Measurements from ENCODE around the gene DDTL. TPM values are rescaled to one million over a fixed set of nuclear protein-coding genes. Genes with fewer than 3 reads are reported as not detected.
A peak's percentile ranks its signal among the peaks of the same experiment; 100 is the strongest.

DDTL gene
- total and polyA plus RNA-seq, 2 of the 8 experiments (the other 6 are each of a cell fraction or from before 2014, with no cell fraction given): 2.1 to 3.1 TPM

- Histone ChIP-seq H3K79me2 (ENCODE audit: control insufficient read depth in 1 of 2, insufficient read depth in 2 of 2, low read length in 2 of 2) (no peaks in the 10 kb centered on the region), H3K18ac (ENCODE audit: extremely low read depth, low read length) (peak overlapping the region; percentile 44; the same call in 1 of the 2 replicates), H3K4ac (replicated peaks; ENCODE audit: insufficient read length, low read depth, low read length) (peak overlapping the region; percentile 91), H3K27me3 (replicated peaks in 1 of 4; ENCODE audit: control insufficient read depth in 3 of 4, extremely low read depth in 1 of 4, insufficient read depth in 3 of 4, low read length in 3 of 4) (peaks cover 0 to 3% (median 0%) of the 10 kb centered on the region in 4 experiments; a peak in 3 of 7 replicates), H3K9ac (replicated peaks in 1 of 4; ENCODE audit: extremely low read depth in 1 of 4, low read depth in 3 of 4, low read length in 3 of 4) (no peak overlapping the region), H2BK120ac (replicated peaks; ENCODE audit: low read depth, low read length) (no peak overlapping the region), H4K5ac (ENCODE audit: insufficient read length, low read depth, low read length) (peak overlapping the region; percentile 3), H3K4me1 (replicated peaks in 1 of 4; ENCODE audit: control insufficient read depth in 3 of 4, insufficient read depth in 4 of 4, low read length in 3 of 4) (peaks cover 0 to 3% (median 0%) of the 10 kb centered on the region in 4 experiments; a peak in 2 of 7 replicates), H3K27ac (ENCODE audit: low read depth, low read length) (no peak overlapping the region), H3K23me2 (ENCODE audit: low read depth, low read length) (no peaks in the 10 kb centered on the region), H3K79me1 (ENCODE audit: low read depth, low read length) (no peaks in the 10 kb centered on the region), H3K9me3 (ENCODE audit: insufficient read depth in 2 of 2, low read depth in 1 of 2, low read length in 1 of 2) (no peaks in the 10 kb centered on the region; a peak in 1 of 4 replicates), H4K8ac (ENCODE audit: extremely low read depth, insufficient read depth, low read length) (peak overlapping the region; percentile 4; the same call in 1 of the 2 replicates), H2AFZ (ENCODE audit: low read length) (no peak overlapping the region), H2BK5ac (ENCODE audit: low read depth, low read length) (no peak overlapping the region), H3K23ac (ENCODE audit: insufficient read length) (no peak overlapping the region), H3K56ac (replicated peaks; ENCODE audit: insufficient read length, low read depth, low read length) (no peak overlapping the region), H2BK20ac (ENCODE audit: low read length) (peak overlapping the region; percentile 92), H2BK12ac (ENCODE audit: low read depth, low read length) (peak overlapping the region; percentile 69; the same call in 1 of the 2 replicates), H4K91ac (replicated peaks; ENCODE audit: insufficient read length, low read length) (peak overlapping the region; percentile 85), H3K4me2 (ENCODE audit: insufficient read depth in 1 of 2, low read depth in 2 of 2, low read length in 2 of 2) (no peak overlapping the region), H3K4me3 (ENCODE audit: extremely low read depth in 1 of 4, insufficient read depth in 2 of 4, low read depth in 3 of 4, low read length in 4 of 4) (no peak overlapping the region), H3K14ac (ENCODE audit: insufficient read length) (no peak overlapping the region), H3K36me3 (ENCODE audit: control insufficient read depth in 2 of 4, insufficient read depth in 4 of 4, low read length in 3 of 4) (no peaks in the 10 kb centered on the region), H4K20me1 (replicated peaks in 1 of 2; ENCODE audit: control insufficient read depth in 1 of 2, insufficient read depth in 2 of 2, low read length in 2 of 2) (no peaks in the 10 kb centered on the region), H2AK5ac (ENCODE audit: low read depth, low read length) (peak overlapping the region; percentile 48; the same call in 1 of the 2 replicates), H2BK15ac (ENCODE audit: low read length) (no peak overlapping the region)
- DNase-seq (ENCODE audit: low read depth in 1 of 2, low spot score in 2 of 2) (no peak), FAIRE-seq (no peak)
- WGBS, 2 experiments (ENCODE audit: extremely low coverage in 1 of 2, insufficient coverage in 1 of 2, insufficient read length in 1 of 2, insufficient replicate concordance in 2 of 2, low coverage in 1 of 2, low lambda C conversion rate in 2 of 2, missing lambda C conversion rate in 1 of 2): 85% methylated on average over 10 of the region's 10 CpGs; no CpG with 5 or more reads in 1 of the 2 experiments
- POLR2A ChIA-PET (ENCODE audit: partially characterized antibody): no interaction called here
- CTCF ChIA-PET (ENCODE audit: partially characterized antibody): interaction anchor here (1.4 kb wide), 1 partner anchor 172 kb away, joined by 3 read pairs; no protein-coding TSS in a partner anchor
- TF ChIP-seq YY1 (IDR thresholded peaks at IDR 0.05; ENCODE audit: low read depth, low read length) (no peak), SP2 (IDR thresholded peaks at IDR 0.05; ENCODE audit: low read length) (no peak), CBX5 (IDR thresholded peaks at IDR 0.05; ENCODE audit: low read depth, low read length) (no peak), TBP (IDR thresholded peaks at IDR 0.05; ENCODE audit: low read depth, low read length) (no peak), TEAD4 (IDR thresholded peaks at IDR 0.05; ENCODE audit: low read depth, low read length) (no peak), CREB1 (IDR thresholded peaks at IDR 0.05) (no peak), CHD2 (IDR thresholded peaks at IDR 0.05; ENCODE audit: low read length) (no peak), HDAC6 (IDR thresholded peaks at IDR 0.05; ENCODE audit: low read depth, low read length) (no peak), SIRT6 (IDR thresholded peaks at IDR 0.05; ENCODE audit: low read length) (no peak), JUN (IDR thresholded peaks at IDR 0.05; ENCODE audit: low read depth, low read length) (no peak), CEBPB (IDR thresholded peaks at IDR 0.05; ENCODE audit: low read depth, low read length) (no peak), NRF1 (IDR thresholded peaks at IDR 0.05; ENCODE audit: low read depth, low read length) (no peak)
- TF ChIP-seq, protein P1, sequence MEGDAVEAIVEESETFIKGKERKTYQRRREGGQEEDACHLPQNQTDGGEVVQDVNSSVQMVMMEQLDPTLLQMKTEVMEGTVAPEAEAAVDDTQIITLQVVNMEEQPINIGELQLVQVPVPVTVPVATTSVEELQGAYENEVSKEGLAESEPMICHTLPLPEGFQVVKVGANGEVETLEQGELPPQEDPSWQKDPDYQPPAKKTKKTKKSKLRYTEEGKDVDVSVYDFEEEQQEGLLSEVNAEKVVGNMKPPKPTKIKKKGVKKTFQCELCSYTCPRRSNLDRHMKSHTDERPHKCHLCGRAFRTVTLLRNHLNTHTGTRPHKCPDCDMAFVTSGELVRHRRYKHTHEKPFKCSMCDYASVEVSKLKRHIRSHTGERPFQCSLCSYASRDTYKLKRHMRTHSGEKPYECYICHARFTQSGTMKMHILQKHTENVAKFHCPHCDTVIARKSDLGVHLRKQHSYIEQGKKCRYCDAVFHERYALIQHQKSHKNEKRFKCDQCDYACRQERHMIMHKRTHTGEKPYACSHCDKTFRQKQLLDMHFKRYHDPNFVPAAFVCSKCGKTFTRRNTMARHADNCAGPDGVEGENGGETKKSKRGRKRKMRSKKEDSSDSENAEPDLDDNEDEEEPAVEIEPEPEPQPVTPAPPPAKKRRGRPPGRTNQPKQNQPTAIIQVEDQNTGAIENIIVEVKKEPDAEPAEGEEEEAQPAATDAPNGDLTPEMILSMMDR (IDR thresholded peaks at IDR 0.05; ENCODE audit: control extremely low read depth in 1 of 3, insufficient read depth in 1 of 3, low read depth in 1 of 3, low read length in 3 of 3): no peak
These were observed 35.6 kb downstream of the DDTL start for GRCh38 chr22:24002272-24002671.

Data from H1 (cell line).